Prostate gland (tissue), 2 donors: ENCODE data around the gene PPM1F. TPM values are rescaled to one million over a fixed set of nuclear protein-coding genes. Genes with fewer than 3 reads are reported as not detected.
"Not testable (repeated sequence)": the region's sequence is repeated elsewhere in the genome, so short reads cannot be mapped to it uniquely, and the experiment has no call there.

Experiments used
- DNase-seq: peaks from one replicate; pipeline ENCODE4 v3.0.0-alpha.2; 2019; ENCODE audit warnings: low spot score
- H3K27ac ChIP-seq, 2 donors: fragments of 200-600 bp; sonication (generic); 2 replicates each; pipeline ENCODE4 v1.5.1; 2017 to 2019
- H3K27me3 ChIP-seq: fragments of 200-600 bp; sonication (generic); replicated peaks from 2 replicates; pipeline ENCODE4 v1.5.1; 2019; ENCODE audit not compliant: insufficient read depth
- H3K36me3 ChIP-seq, 2 donors: fragments of 200-600 bp; sonication (generic); 1 replicate in 1 of 2; 2 replicates in 1 of 2; pipeline versions ENCODE4 v1.5.1 to v1.8.1; 2017 to 2019
- H3K4me1 ChIP-seq: fragments of 200-600 bp; sonication (generic); replicated peaks from 2 replicates; pipeline ENCODE4 v1.5.1; 2019
- H3K4me3 ChIP-seq, 2 donors: fragments of 200-600 bp; sonication (generic); 2 replicates each; pipeline ENCODE4 v1.5.1; 2017 to 2019
- H3K9me3 ChIP-seq: fragments of 200-600 bp; sonication (generic); 2 replicates; pipeline ENCODE4 v1.5.1; 2017
- POLR2A ChIP-seq: fragments of 450-650 bp; IDR thresholded peaks from one replicate; pipeline ENCODE4 v1.6.1; 2016; ENCODE audit warnings: antibody characterized with exemption, mild to moderate bottlenecking
- POLR2AphosphoS5 ChIP-seq: sonication (generic); formaldehyde crosslinking; IDR thresholded peaks from one replicate; pipeline ENCODE4 v1.6.1; 2017; ENCODE audit warnings: antibody characterized with exemption
- WGBS: methylation state at CpG from one replicate; pipeline ENCODE4 v1.1.5; 2018; 5-methylcytosine and 5-hydroxymethylcytosine counted together
- intact Hi-C: fragments of 100-400 bp; cut with DNase I; formaldehyde crosslinking; loops from one replicate; pipeline ENCODE4 v1.14.2; 2022
- total RNA-seq, 2 donors: library from RNA; depleted of rRNA; stranded (reverse); fragments of >200 nt; gene quantifications; one replicate each; pipeline ENCODE4 v1.1.0, GENCODE V29; 2016
- TF ChIP-seq, protein P1 (sequence below), 4 experiments: fragments of 200-600 bp in 2 of 4; fragments of 450-650 bp in 2 of 4; sonication (generic) in 2 of 4; IDR thresholded peaks; 1 replicate in 3 of 4; 2 replicates in 1 of 4; pipeline ENCODE4 v1.5.1; 2016 to 2019; ENCODE audit warnings: antibody characterized with exemption in 4 of 4, mild to moderate bottlenecking in 2 of 4, moderate library complexity in 2 of 4

PPM1F gene
- total RNA-seq, 2 donors from 2014 or later, result 16.8 to 31.6 TPM

- 45% methylated on average over 4 of the region's 4 CpGs for WGBS
- TF ChIP-seq POLR2AphosphoS5, result no peak
- TF ChIP-seq POLR2A, result no peak
- TF ChIP-seq, protein P1, sequence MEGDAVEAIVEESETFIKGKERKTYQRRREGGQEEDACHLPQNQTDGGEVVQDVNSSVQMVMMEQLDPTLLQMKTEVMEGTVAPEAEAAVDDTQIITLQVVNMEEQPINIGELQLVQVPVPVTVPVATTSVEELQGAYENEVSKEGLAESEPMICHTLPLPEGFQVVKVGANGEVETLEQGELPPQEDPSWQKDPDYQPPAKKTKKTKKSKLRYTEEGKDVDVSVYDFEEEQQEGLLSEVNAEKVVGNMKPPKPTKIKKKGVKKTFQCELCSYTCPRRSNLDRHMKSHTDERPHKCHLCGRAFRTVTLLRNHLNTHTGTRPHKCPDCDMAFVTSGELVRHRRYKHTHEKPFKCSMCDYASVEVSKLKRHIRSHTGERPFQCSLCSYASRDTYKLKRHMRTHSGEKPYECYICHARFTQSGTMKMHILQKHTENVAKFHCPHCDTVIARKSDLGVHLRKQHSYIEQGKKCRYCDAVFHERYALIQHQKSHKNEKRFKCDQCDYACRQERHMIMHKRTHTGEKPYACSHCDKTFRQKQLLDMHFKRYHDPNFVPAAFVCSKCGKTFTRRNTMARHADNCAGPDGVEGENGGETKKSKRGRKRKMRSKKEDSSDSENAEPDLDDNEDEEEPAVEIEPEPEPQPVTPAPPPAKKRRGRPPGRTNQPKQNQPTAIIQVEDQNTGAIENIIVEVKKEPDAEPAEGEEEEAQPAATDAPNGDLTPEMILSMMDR (IDR thresholded peaks at IDR 0.05), result no peak
- Histone ChIP-seq H3K9me3 (no peaks in the 10 kb centered on the region), H3K27me3 (no peaks in the 10 kb centered on the region), H3K4me3 (no peak overlapping the region), H3K36me3 (no peaks in the 10 kb centered on the region), H3K4me1 (no peaks in the 10 kb centered on the region), H3K27ac (no peak overlapping the region)
- DNase-seq, result no peak
- intact Hi-C loops, result loop anchor here (10.0 kb wide), 1 partner anchor 122 kb away; no protein-coding TSS in a partner anchor
Observed at GRCh38 chr22:21876486-21877176, 76.0 kb downstream of the PPM1F start.

DNA sequence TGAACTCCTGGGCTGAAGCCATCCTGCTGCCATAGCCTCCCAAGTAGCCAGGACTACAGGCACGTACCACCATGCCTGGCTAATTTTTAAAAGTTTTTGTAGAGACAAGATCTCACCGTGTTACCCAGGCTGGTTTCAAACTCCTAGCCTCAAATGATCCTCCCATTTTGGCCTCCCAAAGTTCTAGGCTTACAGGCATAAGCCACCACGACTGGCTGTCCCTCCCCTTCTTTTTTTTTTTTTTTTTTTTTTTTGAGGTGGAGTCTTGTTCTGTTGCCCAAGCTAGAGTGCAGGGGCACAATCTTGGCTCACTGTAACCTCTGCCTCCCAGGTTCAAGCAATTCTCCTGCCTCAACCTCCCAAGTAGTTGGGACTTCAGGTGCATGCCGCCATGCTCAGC, 77.7 kb downstream of the PPM1F start:
- not testable (repeated sequence) for H3K36me3 ChIP-seq, H3K4me1 ChIP-seq, H3K4me3 ChIP-seq, H3K27ac ChIP-seq, H3K27me3 ChIP-seq, H3K9me3 ChIP-seq, DNase-seq
- WGBS, result 84% methylated on average over 4 of the region's 4 CpGs
- intact Hi-C loops, result loop anchor here (10.0 kb wide), 1 partner anchor 120 kb away; no protein-coding TSS in a partner anchor

DNA sequence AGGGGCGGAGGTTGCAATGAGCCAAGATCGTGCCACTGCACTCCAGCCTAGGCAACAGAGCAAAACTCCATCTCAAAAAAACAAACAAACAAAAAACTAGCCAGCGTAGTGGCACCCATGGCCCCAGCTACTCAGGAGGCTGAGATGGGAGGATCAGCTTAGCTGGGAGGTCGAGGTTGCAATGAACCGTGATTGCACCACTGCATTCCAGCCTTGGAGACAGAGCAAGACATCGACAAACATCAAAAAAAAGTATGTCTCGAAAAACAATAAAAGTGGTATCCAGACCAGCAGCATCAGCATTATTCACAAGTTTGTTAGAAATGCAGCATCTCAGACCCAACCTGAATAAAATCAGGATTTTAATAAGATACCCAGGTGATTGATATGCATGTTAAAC, 79.0 kb downstream of the PPM1F start:
- Histone ChIP-seq H3K9me3 (no peaks in the 10 kb centered on the region), H3K27me3 (no peaks in the 10 kb centered on the region), H3K4me1 (no peaks in the 10 kb centered on the region), H3K36me3 (no peaks in the 10 kb centered on the region), H3K4me3 (no peak overlapping the region), H3K27ac (no peak overlapping the region)
- intact Hi-C loops, result loop anchor here (10.0 kb wide), 1 partner anchor 119 kb away; no protein-coding TSS in a partner anchor
- no peak for DNase-seq
- TF ChIP-seq, protein P1 (IDR thresholded peaks at IDR 0.05), result no peak
- no peak for TF ChIP-seq POLR2A
- no peak for TF ChIP-seq POLR2AphosphoS5
- WGBS, result 87% methylated on average over 7 of the region's 7 CpGs

GRCh38 chr22:21872741-21873140, 79.9 kb downstream of the PPM1F start:
- intact Hi-C loops, result loop anchor here (10.0 kb wide), 1 partner anchor 118 kb away; no protein-coding TSS in a partner anchor
- WGBS, result 94% methylated on average over 4 of the region's 4 CpGs
- not testable (repeated sequence) for H3K27ac ChIP-seq, H3K36me3 ChIP-seq, H3K9me3 ChIP-seq, H3K4me3 ChIP-seq, H3K27me3 ChIP-seq, DNase-seq, H3K4me1 ChIP-seq

Other genes with a start within 250 kb of the PPM1F start
- 10 to 100 TPM in 1 of 2 donors, 1 to 10 TPM in 1; 2.9 to 16.2 TPM for gene YPEL1, start 217.1 kb downstream of the PPM1F start, total RNA-seq
- gene MAPK1, start 85.2 kb downstream of the PPM1F start, total RNA-seq, result 10 to 100 TPM; 89.6 to 92.1 TPM
- gene TOP3B, start 29.9 kb upstream of the PPM1F start, total RNA-seq, result 10 to 100 TPM; 25.2 to 60.6 TPM